CD4-positive, alpha-beta T cell treated with Interleukin-2 at 100 ng/mL for 4 hours (primary cell): Measurements from ENCODE around the gene CST7.

ENCODE experiments used
- DNase-seq: peaks from one replicate; pipeline ENCODE4 v3.0.0-alpha.2; 2020; ENCODE audit warnings: low spot score

The CST7 gene

DNA sequence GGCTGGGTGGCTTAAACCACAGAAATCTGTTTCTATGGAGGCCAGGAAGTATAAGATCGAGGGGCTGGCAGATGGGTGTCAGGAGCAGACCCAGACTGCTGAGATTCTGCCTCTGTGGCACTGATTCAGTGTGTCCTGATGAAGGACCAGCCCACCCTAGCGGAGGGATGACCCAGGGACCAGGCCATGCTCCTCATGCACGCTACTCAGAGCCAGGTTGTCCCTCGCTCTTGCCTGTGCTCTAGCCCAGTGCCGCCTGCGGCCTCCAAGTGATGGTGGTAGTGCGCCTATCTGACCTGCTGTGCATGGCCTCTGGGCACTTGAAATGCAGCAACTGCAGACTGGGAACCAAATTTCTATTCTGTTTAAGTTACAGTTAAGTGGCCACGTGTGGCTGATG is 56.6 kb downstream of the CST7 start:
- DNase-seq: no peak

- no peak for DNase-seq
Observed at GRCh38 chr20:25006431-25007167, 57.5 kb downstream of the CST7 start.

- no peak for DNase-seq
Observed at GRCh38 chr20:25007491-25008305, 58.6 kb downstream of the CST7 start.

DNA sequence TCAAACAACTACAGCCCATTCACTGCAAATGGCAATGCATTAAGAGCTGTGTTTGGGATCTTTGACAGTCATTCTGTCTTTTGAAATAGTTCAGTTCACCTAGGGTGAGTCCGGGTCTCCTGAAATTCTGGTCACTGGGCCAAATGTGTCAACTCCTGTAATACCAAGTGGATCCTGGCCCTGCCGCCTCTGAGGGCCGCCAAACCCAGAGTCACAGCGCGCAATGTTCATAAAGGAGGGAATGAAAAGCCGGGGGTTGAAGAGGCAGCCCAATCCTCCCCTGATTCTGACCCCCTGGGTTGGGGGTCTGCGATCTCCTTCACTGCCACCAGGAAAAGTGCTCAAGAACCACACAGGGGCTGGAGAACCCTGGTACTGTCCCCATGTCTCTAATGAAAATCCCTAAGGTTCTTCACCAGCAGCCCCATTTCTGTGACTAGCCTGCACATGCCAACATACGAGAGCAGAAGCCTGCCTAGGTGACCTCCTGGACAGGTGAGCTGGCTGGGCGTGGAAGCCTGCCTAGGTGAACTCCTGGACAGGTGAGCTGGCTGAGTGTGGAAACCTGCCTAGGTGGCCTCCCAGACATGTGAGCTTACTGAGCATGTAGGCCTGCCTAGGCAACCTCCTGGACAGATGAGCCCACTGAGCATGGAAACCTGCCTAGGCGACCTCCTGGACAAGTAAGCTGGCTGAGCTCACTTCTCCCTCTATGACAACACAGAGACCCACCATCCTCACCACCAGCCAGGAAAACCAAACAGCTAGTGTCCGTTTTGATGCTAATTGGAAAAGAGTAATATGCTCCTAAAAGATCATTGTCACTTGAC is 59.5 kb downstream of the CST7 start:
- DNase-seq: no peak
